PC-3 (cell line): ENCODE data around the gene FSD1L.

Source experiments
- EZH2 ChIP-seq: fragments of 300-600 bp; sonication (generic); IDR thresholded peaks from one replicate; pipeline ENCODE4 v1.6.1; 2017; ENCODE audit warnings: antibody characterized with exemption, mild to moderate bottlenecking, low read length; ENCODE audit not compliant: unreplicated experiment
- EZH2phosphoT487 ChIP-seq: fragments of 300-600 bp; sonication (generic); IDR thresholded peaks from 2 replicates; pipeline ENCODE4 v1.6.1; 2018; ENCODE audit warnings: mild to moderate bottlenecking, antibody characterized with exemption, low read length, borderline replicate concordance
- TF ChIP-seq, protein P1 (sequence below): fragments of 300-600 bp; sonication (generic); conservative IDR thresholded peaks from 2 replicates; pipeline ENCODE4 v1.5.1; 2017; ENCODE audit warnings: antibody characterized with exemption, low read depth, mild to moderate bottlenecking, low read length

DNA sequence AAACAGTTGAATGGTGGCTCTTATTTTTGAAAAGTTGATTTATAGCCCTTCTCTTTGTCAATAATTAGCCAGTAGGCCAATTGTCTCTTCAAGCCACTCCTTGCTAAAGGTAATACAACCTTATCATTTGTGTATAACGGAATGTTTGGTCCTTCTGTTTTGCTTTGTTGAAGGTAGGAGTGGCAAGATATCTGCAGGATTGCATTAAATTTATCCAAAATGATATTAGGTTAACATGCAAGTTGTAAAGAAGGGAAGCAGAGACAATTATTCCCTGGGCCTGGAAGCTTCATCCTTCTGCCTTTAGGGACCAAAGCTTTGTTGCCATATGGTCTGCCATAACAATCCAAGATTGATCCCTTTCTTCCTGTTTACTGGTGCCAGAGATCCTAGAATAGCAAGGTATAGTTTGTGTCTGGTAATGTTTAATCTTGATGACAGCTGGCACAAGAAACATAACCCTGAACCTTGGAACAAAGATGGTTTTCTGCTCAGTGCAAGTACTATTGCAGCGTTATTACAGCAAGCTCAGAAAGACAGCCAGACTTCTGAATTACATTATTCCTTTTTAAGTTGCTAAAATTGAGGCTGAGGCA is 15.5 kb upstream of the FSD1L start:
- no peak for TF ChIP-seq EZH2
- TF ChIP-seq, protein P1, sequence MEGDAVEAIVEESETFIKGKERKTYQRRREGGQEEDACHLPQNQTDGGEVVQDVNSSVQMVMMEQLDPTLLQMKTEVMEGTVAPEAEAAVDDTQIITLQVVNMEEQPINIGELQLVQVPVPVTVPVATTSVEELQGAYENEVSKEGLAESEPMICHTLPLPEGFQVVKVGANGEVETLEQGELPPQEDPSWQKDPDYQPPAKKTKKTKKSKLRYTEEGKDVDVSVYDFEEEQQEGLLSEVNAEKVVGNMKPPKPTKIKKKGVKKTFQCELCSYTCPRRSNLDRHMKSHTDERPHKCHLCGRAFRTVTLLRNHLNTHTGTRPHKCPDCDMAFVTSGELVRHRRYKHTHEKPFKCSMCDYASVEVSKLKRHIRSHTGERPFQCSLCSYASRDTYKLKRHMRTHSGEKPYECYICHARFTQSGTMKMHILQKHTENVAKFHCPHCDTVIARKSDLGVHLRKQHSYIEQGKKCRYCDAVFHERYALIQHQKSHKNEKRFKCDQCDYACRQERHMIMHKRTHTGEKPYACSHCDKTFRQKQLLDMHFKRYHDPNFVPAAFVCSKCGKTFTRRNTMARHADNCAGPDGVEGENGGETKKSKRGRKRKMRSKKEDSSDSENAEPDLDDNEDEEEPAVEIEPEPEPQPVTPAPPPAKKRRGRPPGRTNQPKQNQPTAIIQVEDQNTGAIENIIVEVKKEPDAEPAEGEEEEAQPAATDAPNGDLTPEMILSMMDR, result no peak
- no peak for TF ChIP-seq EZH2phosphoT487
